CD1c-positive myeloid dendritic cell (primary cell): ENCODE measurements around the gene GMPR.

Experiments used
- DNase-seq: peaks from one replicate; pipeline ENCODE4 v3.0.0-alpha.2; 2016; ENCODE audit errors: extremely low spot score

Gene GMPR

GRCh38 chr6:16238057-16238962, at the start of gene GMPR:
TSS of gene GMPR (plus strand) at chr6:16238587. CDS start at chr6:16238694, 107 bp downstream.
- peak; percentile 89 for DNase-seq

- DNase-seq = no peak
Measured at GRCh38 chr6:16190214-16190613, 48.2 kb upstream of the GMPR start.

- no peak for DNase-seq
Measured at GRCh38 chr6:16196260-16196983, 42.0 kb upstream of the GMPR start.

GRCh38 chr6:16196984-16197546, 41.3 kb upstream of the GMPR start:
- DNase-seq = no peak

- no peak for DNase-seq
Measured at GRCh38 chr6:16198061-16198705, 40.2 kb upstream of the GMPR start.

- no peak for DNase-seq
Measured at GRCh38 chr6:16199804-16200203, 38.6 kb upstream of the GMPR start.

- no peak for DNase-seq
Measured at GRCh38 chr6:16200321-16200883, 38.0 kb upstream of the GMPR start.

GRCh38 chr6:16201706-16202105, 36.7 kb upstream of the GMPR start:
- DNase-seq = no peak

GRCh38 chr6:16204653-16205376, 33.6 kb upstream of the GMPR start:
- no peak for DNase-seq

GRCh38 chr6:16205377-16206144, 32.8 kb upstream of the GMPR start:
- no peak for DNase-seq

- peak; percentile 79 for DNase-seq
Measured at GRCh38 chr6:16206595-16207037, 31.8 kb upstream of the GMPR start.

GRCh38 chr6:16208989-16209388, 29.4 kb upstream of the GMPR start:
- no peak for DNase-seq

GRCh38 chr6:16209539-16209938, 28.8 kb upstream of the GMPR start:
- no peak for DNase-seq

GRCh38 chr6:16212276-16212675, 26.1 kb upstream of the GMPR start:
- no peak for DNase-seq

- DNase-seq = no peak
Measured at GRCh38 chr6:16216501-16217155, 21.8 kb upstream of the GMPR start.

- DNase-seq = no peak
Measured at GRCh38 chr6:16217156-16217721, 21.1 kb upstream of the GMPR start.

- DNase-seq = no peak
Measured at GRCh38 chr6:16222826-16223225, 15.6 kb upstream of the GMPR start.

- no peak for DNase-seq
Measured at GRCh38 chr6:16223362-16223761, 15.0 kb upstream of the GMPR start.

- peak; percentile 47 for DNase-seq
Measured at GRCh38 chr6:16224409-16224808, 14.0 kb upstream of the GMPR start.
